SK-N-SH (cell line): ENCODE data around the gene GARS1. TPM values are rescaled to one million over a fixed set of nuclear protein-coding genes. Genes with fewer than 3 reads are reported as not detected.

Experiments
- CTCF ChIA-PET: fragments of 300-600, 350-600 bp; formaldehyde crosslinking; extraction: SDS; loops from one replicate; lab custom pipeline; 2021; lab: Yijun Ruan, JAX
- POLR2A ChIA-PET: fragments of 350-600 bp; sonication (Branson Sonifier 250); formaldehyde crosslinking; extraction: SDS; loops from one replicate; lab custom pipeline; 2020; ENCODE audit warnings: antibody characterized with exemption, inconsistent platforms; lab: Yijun Ruan, JAX
- DNase-seq: peaks from one replicate; pipeline ENCODE4 v3.0.0; 2012
- H2AFZ ChIP-seq: fragments of 200-600 bp; sonication (generic); 2 replicates; pipeline ENCODE4 v1.8.1; 2016; ENCODE audit warnings: antibody characterized with exemption, mild to moderate bottlenecking, low read depth
- H3F3A ChIP-seq: fragments of 200-600 bp; sonication (generic); replicated peaks from 2 replicates; pipeline ENCODE3; 2016; ENCODE audit warnings: antibody characterized with exemption, mild to moderate bottlenecking; ENCODE audit not compliant: insufficient read depth
- H3K27ac ChIP-seq, 2 experiments: fragments of 200-500 bp in 1 of 2; fragments of 200-600 bp in 1 of 2; sonication (Bioruptor generic) in 1 of 2; sonication (generic), shearing (Covaris generic) in 1 of 2; 2 replicates each; pipeline versions ENCODE4 v1.5.1 to v1.6.1; 2014 to 2016; ENCODE audit warnings: low read depth in 2 of 2, inconsistent platforms in 1 of 2, low read length in 1 of 2, mild to moderate bottlenecking in 1 of 2, mixed read lengths in 1 of 2
- H3K27me3 ChIP-seq: fragments of 200-600 bp; sonication (generic), shearing (Covaris generic); 2 replicates; pipeline ENCODE4 v1.6.1; 2016; ENCODE audit warnings: mixed run types; ENCODE audit not compliant: insufficient read depth
- H3K36me3 ChIP-seq, 2 experiments: fragments of 200-500 bp in 1 of 2; fragments of 200-600 bp in 1 of 2; sonication (Bioruptor generic) in 1 of 2; sonication (generic) in 1 of 2; replicated peaks in 1 of 2; 2 replicates each; pipeline versions ENCODE3 to v1.5.1; 2014 to 2016; ENCODE audit warnings: low read length in 1 of 2, mild to moderate bottlenecking in 1 of 2; ENCODE audit not compliant: insufficient read depth in 2 of 2, control insufficient read depth in 1 of 2
- H3K4me1 ChIP-seq, 2 experiments: fragments of 200-500 bp in 1 of 2; fragments of 200-600 bp in 1 of 2; sonication (Bioruptor generic) in 1 of 2; sonication (generic), shearing (Covaris generic) in 1 of 2; 2 replicates each; pipeline versions ENCODE4 v1.5.1 to v1.6.1; 2014 to 2016; ENCODE audit warnings: low read depth in 1 of 2, low read length in 1 of 2, mixed run types in 1 of 2; ENCODE audit not compliant: insufficient read depth in 2 of 2, control insufficient read depth in 1 of 2
- H3K4me2 ChIP-seq: fragments of 200-600 bp; sonication (generic), shearing (Covaris generic); 2 replicates; pipeline ENCODE4 v1.6.1; 2017; ENCODE audit warnings: mixed run types
- H3K4me3 ChIP-seq, 2 experiments: fragments of 200-500 bp in 1 of 2; fragments of 200-600 bp in 1 of 2; sonication (Bioruptor generic) in 1 of 2; sonication (generic), shearing (Covaris generic) in 1 of 2; 2 replicates each; pipeline versions ENCODE4 v1.5.1 to v1.8.1; 2014 to 2016; ENCODE audit warnings: low read depth in 2 of 2, inconsistent platforms in 1 of 2, low read length in 1 of 2, mild to moderate bottlenecking in 1 of 2, mixed read lengths in 1 of 2, moderate library complexity in 1 of 2
- H3K79me2 ChIP-seq: fragments of 200-600 bp; sonication (generic); 2 replicates; pipeline ENCODE4 v1.8.1; 2017; ENCODE audit warnings: mild to moderate bottlenecking; ENCODE audit not compliant: insufficient read depth
- H3K9ac ChIP-seq: fragments of 200-600 bp; sonication (generic); 2 replicates; pipeline ENCODE4 v1.6.1; 2017; ENCODE audit warnings: mixed run types
- H3K9me2 ChIP-seq: fragments of 200-600 bp; sonication (generic); 2 replicates; pipeline ENCODE4 v1.6.1; 2017; ENCODE audit warnings: mixed run types
- H3K9me3 ChIP-seq: fragments of 200-600 bp; sonication (generic); 2 replicates; pipeline ENCODE4 v1.6.1; 2017; ENCODE audit warnings: mixed run types, mild to moderate bottlenecking, moderate library complexity
- H4K20me1 ChIP-seq: fragments of 200-600 bp; sonication (generic); 2 replicates; pipeline ENCODE4 v1.6.1; 2017; ENCODE audit warnings: mild to moderate bottlenecking, mixed run types; ENCODE audit not compliant: insufficient read depth
- ELF1 ChIP-seq: IDR thresholded peaks from 2 replicates; pipeline ENCODE4 v1.4.0; 2012
- FOXM1 ChIP-seq: IDR thresholded peaks from 2 replicates; pipeline ENCODE4 v1.4.0; 2012; ENCODE audit warnings: low read depth, mild to moderate bottlenecking
- JUND ChIP-seq: IDR thresholded peaks from 2 replicates; pipeline ENCODE4 v1.4.0; 2012
- MXI1 ChIP-seq: IDR thresholded peaks from 2 replicates; pipeline ENCODE4 v1.6.1; 2012; ENCODE audit warnings: mild to moderate bottlenecking, low read depth, low read length, improper control_type of control experiment
- RAD21 ChIP-seq: IDR thresholded peaks from 2 replicates; pipeline ENCODE4 v1.6.1; 2012; ENCODE audit warnings: mild to moderate bottlenecking, low read length
- RFX5 ChIP-seq: IDR thresholded peaks from 2 replicates; pipeline ENCODE4 v1.6.1; 2012; ENCODE audit warnings: mild to moderate bottlenecking, improper control_type of control experiment, low read length
- SMC3 ChIP-seq: IDR thresholded peaks from 2 replicates; pipeline ENCODE4 v1.6.1; 2012; ENCODE audit warnings: low read depth, low read length, improper control_type of control experiment
- WGBS: methylation state at CpG from one replicate; pipeline ENCODE4 v1.1.6; 2017; ENCODE audit warnings: low lambda C conversion rate; 5-methylcytosine and 5-hydroxymethylcytosine counted together
- polyA plus RNA-seq, 3 experiments: library from polyadenylated mRNA; depleted of rRNA; stranded (reverse); fragments of >200 nt; gene quantifications; 2 replicates each; pipeline ENCODE4 v1.2.3, GENCODE V29; 2012
- TF ChIP-seq, protein P1 (sequence below): IDR thresholded peaks from 2 replicates; pipeline ENCODE4 v1.6.1; 2012; ENCODE audit warnings: mild to moderate bottlenecking, low read depth, low read length, moderate library complexity
- TF ChIP-seq, protein P2 (sequence below): IDR thresholded peaks from 2 replicates; pipeline ENCODE4 v1.4.0; 2012; ENCODE audit warnings: low read depth

The GARS1 gene
- polyA plus RNA-seq, 1 of the 3 experiments (the other 2 are of a cell fraction): 301 TPM

DNA sequence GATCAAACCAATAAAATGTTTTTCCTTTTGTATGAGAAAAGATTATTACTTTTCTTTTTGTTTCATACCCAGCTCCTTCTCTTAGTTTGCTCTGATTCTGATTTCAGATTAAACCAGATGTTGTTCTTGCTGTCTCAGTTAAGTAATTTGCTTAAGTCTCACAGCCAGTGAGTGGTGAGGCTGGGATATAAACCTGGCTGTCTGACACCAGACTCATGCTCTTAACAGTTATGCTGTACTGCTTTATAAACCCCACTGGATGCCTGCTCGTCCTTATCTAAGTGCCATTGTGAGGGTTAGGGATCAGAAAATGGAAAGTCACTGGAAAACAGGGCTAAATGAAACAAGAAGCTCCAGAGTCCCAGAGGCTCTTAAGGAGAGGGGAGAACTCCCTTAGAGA is 24.3 kb downstream of the GARS1 start:
- no peaks in the 10 kb centered on the region for H3K9me3 ChIP-seq
- H3K79me2 ChIP-seq: peaks cover 52% of the 10 kb centered on the region
- H3K4me1 ChIP-seq: no peaks in the 10 kb centered on the region
- H3K4me2 ChIP-seq: no peak overlapping the region
- H3K27me3 ChIP-seq: no peaks in the 10 kb centered on the region
- H3K36me3 ChIP-seq: peaks cover 91 to 96% of the 10 kb centered on the region in 2 experiments
- TF ChIP-seq ELF1 (no peak), FOXM1 (no peak), MXI1 (peak; percentile 23; the same call in 1 of the 2 replicates)
- TF ChIP-seq, protein P1, sequence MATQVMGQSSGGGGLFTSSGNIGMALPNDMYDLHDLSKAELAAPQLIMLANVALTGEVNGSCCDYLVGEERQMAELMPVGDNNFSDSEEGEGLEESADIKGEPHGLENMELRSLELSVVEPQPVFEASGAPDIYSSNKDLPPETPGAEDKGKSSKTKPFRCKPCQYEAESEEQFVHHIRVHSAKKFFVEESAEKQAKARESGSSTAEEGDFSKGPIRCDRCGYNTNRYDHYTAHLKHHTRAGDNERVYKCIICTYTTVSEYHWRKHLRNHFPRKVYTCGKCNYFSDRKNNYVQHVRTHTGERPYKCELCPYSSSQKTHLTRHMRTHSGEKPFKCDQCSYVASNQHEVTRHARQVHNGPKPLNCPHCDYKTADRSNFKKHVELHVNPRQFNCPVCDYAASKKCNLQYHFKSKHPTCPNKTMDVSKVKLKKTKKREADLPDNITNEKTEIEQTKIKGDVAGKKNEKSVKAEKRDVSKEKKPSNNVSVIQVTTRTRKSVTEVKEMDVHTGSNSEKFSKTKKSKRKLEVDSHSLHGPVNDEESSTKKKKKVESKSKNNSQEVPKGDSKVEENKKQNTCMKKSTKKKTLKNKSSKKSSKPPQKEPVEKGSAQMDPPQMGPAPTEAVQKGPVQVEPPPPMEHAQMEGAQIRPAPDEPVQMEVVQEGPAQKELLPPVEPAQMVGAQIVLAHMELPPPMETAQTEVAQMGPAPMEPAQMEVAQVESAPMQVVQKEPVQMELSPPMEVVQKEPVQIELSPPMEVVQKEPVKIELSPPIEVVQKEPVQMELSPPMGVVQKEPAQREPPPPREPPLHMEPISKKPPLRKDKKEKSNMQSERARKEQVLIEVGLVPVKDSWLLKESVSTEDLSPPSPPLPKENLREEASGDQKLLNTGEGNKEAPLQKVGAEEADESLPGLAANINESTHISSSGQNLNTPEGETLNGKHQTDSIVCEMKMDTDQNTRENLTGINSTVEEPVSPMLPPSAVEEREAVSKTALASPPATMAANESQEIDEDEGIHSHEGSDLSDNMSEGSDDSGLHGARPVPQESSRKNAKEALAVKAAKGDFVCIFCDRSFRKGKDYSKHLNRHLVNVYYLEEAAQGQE: no peak
- no peak overlapping the region for H2AFZ ChIP-seq
- no peak overlapping the region for H3K4me3 ChIP-seq
- peaks cover 17% of the 10 kb centered on the region for H3F3A ChIP-seq
- ChIA-PET CTCF (interaction anchor here (1.0 to 3.2 kb wide), 6 partner anchors 8 to 122 kb away, joined by 3 to 18 read pairs (median 6); no protein-coding TSS in a partner anchor), POLR2A (no interaction called here)
- 85% methylated on average over 1 of the region's 1 CpG for WGBS
- H3K27ac ChIP-seq: no peak overlapping the region
- H4K20me1 ChIP-seq: peaks cover 54% of the 10 kb centered on the region
- DNase-seq: peak; percentile 36
- no peaks in the 10 kb centered on the region for H3K9me2 ChIP-seq
- no peak overlapping the region for H3K9ac ChIP-seq

DNA sequence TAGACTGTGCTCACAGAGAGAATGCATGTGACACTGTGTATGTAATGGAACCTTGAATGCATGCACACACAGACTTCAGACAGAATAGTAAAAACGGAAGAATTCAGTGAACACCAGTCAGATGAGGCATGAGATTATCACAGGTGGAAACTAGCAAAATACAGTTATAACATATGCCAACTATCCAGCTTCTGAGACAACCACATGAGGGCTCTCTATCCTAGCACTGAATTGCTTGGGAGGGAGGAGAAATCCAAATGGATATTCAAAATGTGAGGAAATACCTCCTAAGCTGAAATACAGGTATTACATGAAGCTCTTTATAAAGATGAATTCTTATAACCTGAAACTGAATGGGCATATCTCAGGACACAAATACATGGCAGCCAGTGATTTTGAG is 30.6 kb downstream of the GARS1 start:
- H3K9me3 ChIP-seq: no peaks in the 10 kb centered on the region
- peaks cover 31% of the 10 kb centered on the region for H4K20me1 ChIP-seq
- DNase-seq: no peak
- H3K79me2 ChIP-seq: peaks cover 1% of the 10 kb centered on the region; the same call in 1 of the 2 replicates
- TF ChIP-seq JUND (no peak), RFX5 (no peak), RAD21 (peak; percentile 51), SMC3 (0 out of 2 replicates have a peak, but pooled peaks have one; percentile 7)
- TF ChIP-seq, protein P2, sequence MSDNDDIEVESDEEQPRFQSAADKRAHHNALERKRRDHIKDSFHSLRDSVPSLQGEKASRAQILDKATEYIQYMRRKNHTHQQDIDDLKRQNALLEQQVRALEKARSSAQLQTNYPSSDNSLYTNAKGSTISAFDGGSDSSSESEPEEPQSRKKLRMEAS: no peak
- H3K9ac ChIP-seq: no peak overlapping the region
- H3K27me3 ChIP-seq: no peaks in the 10 kb centered on the region
- no peaks in the 10 kb centered on the region for H3K9me2 ChIP-seq
- H2AFZ ChIP-seq: no peak overlapping the region
- H3K27ac ChIP-seq: no peak overlapping the region
- no peak overlapping the region for H3K4me2 ChIP-seq
- ChIA-PET CTCF (interaction anchor here (1.1 to 8.9 kb wide), 2 partner anchors 43 to 115 kb away, joined by 3 to 47 read pairs; no protein-coding TSS in a partner anchor), POLR2A (no interaction called here)
- H3K4me3 ChIP-seq: no peak overlapping the region
- H3F3A ChIP-seq: peaks cover 4% of the 10 kb centered on the region
- 100% methylated on average over 1 of the region's 1 CpG for WGBS
- peaks cover 92 to 96% of the 10 kb centered on the region in 2 experiments for H3K36me3 ChIP-seq
- H3K4me1 ChIP-seq: no peaks in the 10 kb centered on the region
